Adipose tissue (tissue), 3 donors: ENCODE measurements around the gene GNAS. TPM values are rescaled to one million over a fixed set of nuclear protein-coding genes. Genes with fewer than 3 reads are reported as not detected.
"Not testable (repeated sequence)": the region's sequence is repeated elsewhere in the genome, so short reads cannot be mapped to it uniquely, and the experiment has no call there.

Source experiments
- H3K27ac ChIP-seq: one replicate; pipeline ENCODE4 v1.5.1; 2013; ENCODE audit warnings: low read depth, low read length
- WGBS, 3 donors: extraction: QIAGEN DNeasy Blood & Tissue Kit; methylation state at CpG; one replicate each; pipeline ENCODE4 v1.1.7; 2013; 5-methylcytosine and 5-hydroxymethylcytosine counted together
- polyA plus RNA-seq, 3 donors: library from polyadenylated mRNA; stranded (reverse); fragments of 200-250 nt; gene quantifications; one replicate each; pipeline ENCODE4 v1.2.3, GENCODE V29; 2013
- donor health status: healthy with polysubstance abuse.
- donor health status: Bipolar disorder and iron deficiency.
- donor health status: healthy.

The GNAS gene
- polyA plus RNA-seq, 3 donors, result 496 to 977 (median 949) TPM

DNA sequence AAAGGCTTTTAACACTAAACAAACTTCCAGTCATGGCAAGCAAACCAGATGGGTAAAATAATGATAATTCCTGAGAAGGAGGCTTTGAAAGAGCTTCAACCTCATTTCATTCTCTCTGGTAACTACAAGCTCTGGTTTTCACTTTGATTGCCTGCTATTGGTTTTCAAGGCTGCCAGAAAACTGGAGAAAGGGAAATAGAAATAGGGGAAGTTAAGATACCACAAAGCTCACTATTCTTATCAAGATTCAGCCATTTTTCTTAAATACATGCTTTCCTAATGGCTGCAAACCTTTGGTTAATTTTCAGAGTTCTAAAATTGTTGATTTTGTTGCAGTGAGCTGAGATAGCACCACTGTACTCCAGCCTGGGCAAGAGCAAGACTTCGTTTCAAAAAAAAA lies 86.0 kb downstream of the GNAS start:
- WGBS, 3 donors, result 69 to 80% (median 75%) methylated on average over 1 of the region's 1 CpG

DNA sequence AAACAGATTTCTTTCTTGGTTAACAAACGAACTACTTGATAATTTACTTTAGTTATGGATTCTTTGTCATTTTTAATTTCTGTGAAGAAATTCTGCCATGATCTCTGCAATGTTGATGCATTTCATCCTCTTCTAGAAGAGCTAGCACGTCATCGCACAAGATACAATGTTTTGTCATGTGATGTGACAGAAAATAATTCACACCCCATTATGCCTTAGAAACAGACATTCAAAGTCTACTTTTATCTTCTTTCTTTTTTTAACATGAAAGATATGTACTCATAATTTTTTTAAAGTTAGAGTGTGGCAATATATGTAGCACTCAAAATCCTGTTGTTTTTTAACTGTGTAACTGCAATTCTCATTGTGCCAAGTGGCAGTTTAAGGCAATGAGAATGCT lies 89.0 kb downstream of the GNAS start:
- 78 to 85% (median 82%) methylated on average over 3 of the region's 3 CpGs for WGBS, 3 donors
- no peak overlapping the region for H3K27ac ChIP-seq

More for the DNA sequence above, 86.0 kb downstream of the GNAS start:
- H3K27ac ChIP-seq, result no peak overlapping the region

- H3K27ac ChIP-seq, result no peak overlapping the region
- 62 to 75% (median 74%) methylated on average over 4 of the region's 4 CpGs for WGBS, 3 donors
These were observed 90.0 kb downstream of the GNAS start for GRCh38 chr20:58942549-58942948.

- no peak overlapping the region for H3K27ac ChIP-seq
- WGBS, 3 donors, result 48 to 85% (median 82%) methylated on average over 5 of the region's 5 CpGs
These were observed 92.1 kb downstream of the GNAS start for GRCh38 chr20:58944610-58945009.

GRCh38 chr20:58945965-58946631 lies 93.6 kb downstream of the GNAS start:
- WGBS, 3 donors, result 81 to 88% (median 87%) methylated on average over 10 of the region's 10 CpGs

GRCh38 chr20:58947797-58948388 lies 95.4 kb downstream of the GNAS start:
- 77 to 86% (median 84%) methylated on average over 7 of the region's 7 CpGs for WGBS, 3 donors
- H3K27ac ChIP-seq, result not testable (repeated sequence)

More at GRCh38 chr20:58945965-58946631, 93.6 kb downstream of the GNAS start:
- no peak overlapping the region for H3K27ac ChIP-seq

- no peak overlapping the region for H3K27ac ChIP-seq
- 72 to 86% (median 81%) methylated on average over 5 of the region's 5 CpGs for WGBS, 3 donors
These were observed 98.1 kb downstream of the GNAS start for GRCh38 chr20:58950603-58951002.

- H3K27ac ChIP-seq, result no peak overlapping the region
These were observed 100.5 kb downstream of the GNAS start for GRCh38 chr20:58953050-58953449.

DNA sequence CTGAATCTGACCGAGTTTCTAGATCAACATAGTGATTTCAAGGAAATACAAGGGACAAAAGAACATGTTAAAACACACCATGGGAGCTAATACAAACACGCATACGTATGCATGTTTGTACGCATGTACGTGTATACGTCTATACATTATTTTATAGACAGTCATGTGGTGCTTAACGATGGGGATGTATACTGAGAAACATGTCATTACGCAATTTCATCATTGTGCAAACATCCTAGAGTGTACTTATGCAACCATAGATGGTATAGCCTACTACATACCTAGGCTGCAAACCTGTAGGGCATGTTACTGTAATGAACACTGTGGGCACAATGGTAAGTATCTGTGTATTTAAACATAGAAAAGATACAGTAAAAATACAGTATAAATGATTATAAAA lies 103.6 kb downstream of the GNAS start:
- 66 to 89% (median 74%) methylated on average over 8 of the region's 8 CpGs for WGBS, 3 donors
- H3K27ac ChIP-seq, result no peak overlapping the region

- 65 to 77% (median 76%) methylated on average over 6 of the region's 6 CpGs for WGBS, 3 donors
- H3K27ac ChIP-seq, result no peak overlapping the region
These were observed 107.1 kb downstream of the GNAS start for GRCh38 chr20:58959652-58960051.

Other genes starting within 250 kb of the GNAS start
- 10 to 100 TPM; 21.7 to 36.9 (median 35.9) TPM for gene STX16, start 201.4 kb upstream of the GNAS start, polyA plus RNA-seq
- gene NPEPL1, start 159.9 kb upstream of the GNAS start, polyA plus RNA-seq, result 10 to 100 TPM; 25.9 to 48.6 (median 33.4) TPM
- under 1 TPM; 0.12 to 0.60 (median 0.34) TPM for gene GNAS-AS1, start 1.8 kb upstream of the GNAS start, polyA plus RNA-seq
- gene NELFCD, start 128.5 kb downstream of the GNAS start, polyA plus RNA-seq, result 10 to 100 TPM; 27.8 to 42.7 (median 40.0) TPM
- gene CTSZ, start 154.5 kb downstream of the GNAS start, polyA plus RNA-seq, result 100 to 1,000 TPM in 2 of 3 donors, 10 to 100 TPM in 1; 62.8 to 212 (median 149) TPM
- under 1 TPM; 0.10 to 0.34 (median 0.10) TPM for gene TUBB1, start 166.7 kb downstream of the GNAS start, polyA plus RNA-seq
- 10 to 100 TPM; 21.7 to 84.9 (median 77.4) TPM for gene ATP5F1E, start 179.6 kb downstream of the GNAS start, polyA plus RNA-seq
- 10 to 100 TPM; 16.3 to 34.1 (median 25.4) TPM for gene PRELID3B, start 190.1 kb downstream of the GNAS start, polyA plus RNA-seq